ENCODE results near the gene ATP9A.
A peak's percentile ranks its signal among the peaks of the same experiment; 100 is the strongest.

ATP9A gene

DNA sequence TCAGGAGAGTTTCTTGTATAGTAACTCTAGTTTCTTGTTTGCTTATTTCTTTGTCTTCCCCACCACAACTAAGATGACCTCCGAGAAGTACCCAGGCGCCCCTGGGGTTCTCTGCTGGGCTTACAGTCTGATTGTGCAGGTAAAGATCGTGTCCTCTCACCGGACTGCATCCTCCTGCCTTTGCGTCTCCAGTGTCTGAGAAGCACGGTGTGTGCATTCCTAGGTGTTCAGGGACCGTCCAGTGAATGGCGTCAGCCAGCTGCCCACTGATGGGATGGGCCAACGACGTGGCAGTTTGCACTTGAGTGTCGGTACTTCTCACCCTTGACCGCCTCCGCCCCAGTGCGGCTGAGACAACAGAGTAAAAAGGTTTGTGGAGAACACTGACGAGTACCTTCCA lies 169.6 kb downstream of the ATP9A start:
- DNase-seq, result no peak
- in situ Hi-C loops (cut with HindIII; ENCODE audit: low pct_ligation_motif_present, low pct_unique_long_range_greater_than_20kb, low sequenced_read_pairs), result loop anchor here (25.0 kb wide), 1 partner anchor 211 kb away; no protein-coding TSS in a partner anchor

DNA sequence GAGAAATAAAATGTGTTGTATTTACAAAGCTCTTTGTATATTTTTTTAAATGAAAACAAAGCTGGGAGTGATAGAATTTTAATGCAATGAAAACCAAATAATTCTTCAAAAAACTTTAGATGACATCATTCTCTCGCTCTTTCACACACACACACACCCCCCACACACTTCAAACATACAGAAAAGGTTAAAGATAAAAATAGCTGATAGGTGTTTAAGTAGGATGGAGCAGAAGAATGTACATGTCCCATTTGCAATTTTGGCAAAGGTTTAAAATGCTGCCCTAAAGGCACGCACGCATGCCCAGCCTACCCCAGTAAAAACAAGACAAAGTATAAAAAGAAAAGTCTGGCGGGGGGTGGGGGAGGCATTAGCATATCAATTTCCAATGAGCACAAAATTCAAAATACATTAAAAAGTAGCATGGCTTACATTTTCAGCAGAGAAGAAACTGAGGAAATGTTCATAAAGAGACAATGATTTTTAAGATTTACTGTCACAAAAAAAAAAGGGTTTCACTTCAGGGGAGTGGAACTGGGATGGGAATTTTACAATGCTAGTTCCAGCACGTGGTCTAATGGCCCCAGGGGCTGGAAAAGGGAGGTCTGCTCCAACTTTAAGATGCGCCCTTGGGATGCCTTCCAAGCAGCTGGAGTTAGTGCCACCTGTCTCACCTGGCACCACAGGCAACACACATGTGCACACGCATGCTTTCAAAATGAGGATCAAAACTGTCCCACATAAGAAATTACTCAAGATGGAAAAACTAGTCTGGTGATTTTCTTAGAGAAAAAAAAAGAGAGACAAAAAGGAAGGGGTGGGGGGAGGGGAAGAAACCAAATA lies 170.6 kb downstream of the ATP9A start:
- no peak for DNase-seq
- in situ Hi-C loops (cut with HindIII; ENCODE audit: low pct_ligation_motif_present, low pct_unique_long_range_greater_than_20kb, low sequenced_read_pairs), result loop anchor here (25.0 kb wide), 1 partner anchor 210 kb away; no protein-coding TSS in a partner anchor

DNA sequence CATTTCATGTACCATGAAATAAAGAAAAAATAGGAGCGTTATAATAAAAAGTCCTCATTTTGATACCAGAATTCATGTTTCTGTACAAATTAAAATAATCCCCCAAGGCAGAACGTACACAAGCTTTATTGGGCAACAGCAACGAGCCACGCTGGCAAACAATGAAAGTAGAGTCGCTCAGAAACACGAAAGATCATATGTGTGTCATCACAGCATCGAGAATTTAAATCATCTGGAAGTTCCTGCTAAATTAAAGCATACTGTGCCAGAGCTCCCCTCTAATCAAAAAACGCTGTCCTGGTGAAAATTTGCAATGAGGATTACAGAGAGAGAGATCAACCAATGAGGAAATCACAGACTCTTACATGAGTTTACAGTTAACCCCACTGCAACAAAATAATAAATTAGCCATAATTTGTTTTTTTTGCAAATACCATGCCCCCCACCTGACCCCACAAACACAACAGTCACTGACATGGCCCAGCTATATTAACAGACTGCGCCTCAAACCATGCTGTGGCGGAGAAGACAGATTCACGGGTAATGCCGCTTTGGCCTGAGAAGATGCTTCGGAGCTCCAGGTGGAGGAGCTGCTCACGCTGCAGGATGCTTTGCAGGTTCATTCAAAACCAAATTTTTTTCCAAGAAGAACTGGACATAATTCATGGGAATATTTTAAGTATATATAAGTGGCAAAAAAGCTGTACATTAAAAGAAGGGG lies 171.4 kb downstream of the ATP9A start:
- in situ Hi-C loops (cut with HindIII; ENCODE audit: low pct_ligation_motif_present, low pct_unique_long_range_greater_than_20kb, low sequenced_read_pairs), result loop anchor here (25.0 kb wide), 1 partner anchor 210 kb away; no protein-coding TSS in a partner anchor
- DNase-seq, result no peak

DNA sequence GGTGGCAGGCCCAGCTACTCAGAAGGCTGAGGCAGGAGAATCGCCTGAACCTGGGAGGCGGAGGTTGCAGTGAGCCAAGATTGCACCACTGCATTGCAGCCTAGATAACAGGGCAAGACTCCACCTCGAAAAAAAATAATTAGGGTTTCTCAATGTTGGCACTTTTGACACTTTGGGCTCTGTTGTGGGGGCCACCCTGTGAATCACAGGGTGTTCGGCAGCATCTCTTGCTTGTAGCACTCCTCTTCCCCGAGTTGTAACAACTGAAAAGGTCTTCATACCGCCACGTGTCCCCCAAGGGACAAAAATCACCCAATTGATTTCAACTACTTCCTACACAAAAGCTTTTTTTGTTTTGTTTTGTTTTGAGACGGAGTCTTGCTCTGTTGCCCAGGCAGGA lies 172.4 kb downstream of the ATP9A start:
- in situ Hi-C loops (cut with HindIII; ENCODE audit: low pct_ligation_motif_present, low pct_unique_long_range_greater_than_20kb, low sequenced_read_pairs), result loop anchor here (25.0 kb wide), 1 partner anchor 208 kb away; no protein-coding TSS in a partner anchor
- no peak for DNase-seq

DNA sequence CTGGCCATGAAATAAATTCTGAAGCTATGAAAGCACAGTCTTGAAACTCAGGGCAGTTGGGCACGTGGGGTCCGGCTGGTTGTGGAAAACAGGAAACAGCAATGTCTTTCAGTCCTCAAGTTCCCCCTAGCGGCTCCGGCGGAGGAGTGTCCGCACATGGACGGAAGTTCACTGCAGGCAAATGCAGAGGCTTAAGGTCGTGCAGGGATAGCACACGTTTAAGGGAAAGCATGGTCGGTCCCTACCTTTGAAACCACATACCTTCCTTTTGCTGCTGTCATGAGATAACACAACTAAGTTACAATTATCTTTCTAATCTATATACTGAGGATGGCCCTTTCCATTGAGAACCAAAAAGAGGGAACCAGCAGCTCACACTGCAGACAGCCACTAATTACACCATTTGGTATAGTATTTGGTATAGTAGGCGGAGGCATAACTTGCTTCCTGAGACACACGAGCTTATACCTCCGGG lies 173.1 kb downstream of the ATP9A start:
- DNase-seq, result peak; percentile 79
- in situ Hi-C loops (cut with HindIII; ENCODE audit: low pct_ligation_motif_present, low pct_unique_long_range_greater_than_20kb, low sequenced_read_pairs), result loop anchor here (25.0 kb wide), 1 partner anchor 208 kb away; no protein-coding TSS in a partner anchor

DNA sequence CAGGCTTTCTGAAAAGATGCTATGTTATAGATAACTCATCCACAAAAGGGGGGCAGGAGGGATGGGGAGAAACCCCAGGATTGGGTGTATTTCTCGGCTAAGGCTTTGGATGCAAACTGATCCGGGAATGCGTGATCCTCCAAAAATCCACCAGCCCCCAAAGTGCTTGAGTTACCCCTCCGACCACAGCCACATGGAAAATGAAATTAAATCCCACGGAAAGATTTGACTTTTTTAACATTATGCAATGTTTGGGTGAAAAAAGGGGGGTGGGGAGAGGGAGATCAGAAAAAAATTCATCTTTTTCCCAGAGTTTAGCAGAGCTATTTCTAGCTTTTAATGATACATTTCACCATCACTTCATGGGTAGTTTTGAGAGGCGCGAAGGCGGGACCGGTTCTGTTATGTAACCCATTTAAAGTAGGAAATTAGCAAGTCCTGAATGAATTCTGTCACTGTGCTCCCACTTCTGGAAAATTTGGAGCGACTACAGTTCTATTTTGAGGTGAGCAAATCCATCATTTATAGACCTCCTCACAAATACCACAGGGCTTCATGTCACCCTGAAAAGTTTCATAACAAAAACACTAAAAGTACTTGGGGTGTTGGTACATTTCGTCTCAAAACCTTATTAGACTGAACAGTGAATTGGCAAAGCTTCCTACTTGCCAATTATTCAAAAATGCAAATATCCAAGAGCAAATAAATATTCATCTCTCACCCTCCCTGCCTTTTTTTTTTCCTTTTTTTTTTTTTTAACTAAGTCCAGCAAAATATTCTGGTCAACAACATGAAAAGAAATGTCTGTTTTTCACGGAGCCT lies 173.7 kb downstream of the ATP9A start:
- no peak for DNase-seq
- in situ Hi-C loops (cut with HindIII; ENCODE audit: low pct_ligation_motif_present, low pct_unique_long_range_greater_than_20kb, low sequenced_read_pairs), result loop anchor here (25.0 kb wide), 1 partner anchor 207 kb away; no protein-coding TSS in a partner anchor

DNA sequence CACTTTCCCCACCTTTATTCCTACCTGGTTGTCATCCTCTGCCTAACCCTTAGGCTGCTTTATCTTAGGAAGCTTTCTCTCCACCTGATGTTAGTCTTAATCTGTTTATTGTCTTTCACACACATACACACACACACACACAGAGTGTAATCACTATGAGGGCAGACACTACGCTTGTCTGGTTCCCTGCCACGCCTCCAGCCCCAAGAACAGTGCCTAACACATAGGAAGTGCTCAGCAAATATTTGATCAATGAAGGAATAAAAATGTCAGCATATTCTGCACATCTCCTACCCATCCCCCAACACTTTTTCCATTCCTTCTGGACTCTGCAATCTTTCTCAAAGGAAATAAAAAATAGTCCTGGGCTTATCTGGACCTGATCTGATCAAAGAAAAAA lies 174.6 kb downstream of the ATP9A start:
- in situ Hi-C loops (cut with HindIII; ENCODE audit: low pct_ligation_motif_present, low pct_unique_long_range_greater_than_20kb, low sequenced_read_pairs), result loop anchor here (25.0 kb wide), 1 partner anchor 206 kb away; no protein-coding TSS in a partner anchor

DNA sequence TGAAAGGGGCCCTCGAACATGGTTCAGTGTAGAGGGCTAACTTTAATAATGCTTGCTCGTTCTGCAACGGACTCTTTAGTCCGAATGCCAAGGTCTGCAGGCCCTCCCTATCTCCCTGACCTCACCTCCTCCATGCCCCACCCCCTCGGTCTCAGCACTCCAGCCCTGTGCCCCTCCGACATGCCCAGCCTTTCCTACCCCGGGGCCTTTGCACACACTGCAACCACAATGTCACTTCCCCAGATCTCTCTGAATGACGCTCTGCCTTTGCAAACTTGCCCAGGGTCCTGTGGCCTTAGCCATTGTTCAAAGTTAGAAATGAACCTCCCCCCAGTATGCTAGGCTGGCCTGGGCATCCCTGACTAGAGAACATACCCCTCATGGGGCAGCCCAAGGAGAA lies 175.6 kb downstream of the ATP9A start:
- no peak for DNase-seq
- in situ Hi-C loops (cut with HindIII; ENCODE audit: low pct_ligation_motif_present, low pct_unique_long_range_greater_than_20kb, low sequenced_read_pairs), result loop anchor here (25.0 kb wide), 1 partner anchor 205 kb away; no protein-coding TSS in a partner anchor

More for the DNA sequence above, 174.6 kb downstream of the ATP9A start:
- no peak for DNase-seq

DNA sequence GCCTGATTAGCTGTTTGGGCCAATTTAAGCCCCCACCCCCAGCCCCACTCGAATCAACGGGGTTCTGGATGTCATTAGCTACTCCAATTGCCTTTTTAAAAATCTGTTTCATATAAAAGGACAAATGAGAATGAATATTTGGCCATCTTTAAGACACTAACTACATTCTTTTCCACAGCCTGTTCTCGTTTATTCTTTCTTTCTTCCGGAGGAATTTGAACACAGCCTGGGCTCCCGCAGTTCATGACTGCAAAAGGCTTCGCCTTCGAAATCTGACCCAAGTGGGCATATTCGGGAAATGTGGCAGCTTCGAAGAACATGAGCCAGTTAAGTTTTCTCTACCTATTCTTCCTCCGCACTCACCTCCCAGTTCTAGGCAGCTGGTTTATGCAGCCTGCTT lies 176.3 kb downstream of the ATP9A start:
- no peak for DNase-seq
- in situ Hi-C loops (cut with HindIII; ENCODE audit: low pct_ligation_motif_present, low pct_unique_long_range_greater_than_20kb, low sequenced_read_pairs), result loop anchor here (25.0 kb wide), 1 partner anchor 205 kb away; no protein-coding TSS in a partner anchor

DNA sequence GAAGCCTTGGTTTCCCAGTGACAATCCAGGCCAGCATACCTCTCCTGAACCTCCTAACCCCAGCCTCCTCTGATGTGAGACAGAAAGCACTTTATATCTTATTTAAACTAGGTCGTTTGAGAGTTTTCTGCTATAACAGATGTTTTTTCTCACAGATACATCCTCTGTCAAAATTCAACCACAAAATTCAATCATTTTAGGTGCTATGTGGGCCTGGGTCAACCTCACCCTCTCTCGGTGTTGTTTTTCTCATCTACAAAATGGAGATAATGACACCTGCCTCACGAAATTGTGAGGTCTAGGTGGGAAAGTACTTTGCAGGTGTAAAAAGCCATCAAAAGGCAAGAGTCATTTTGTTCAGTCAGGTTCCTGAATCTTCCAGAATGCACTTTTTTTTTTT lies 179.4 kb downstream of the ATP9A start:
- in situ Hi-C loops (cut with HindIII; ENCODE audit: low pct_ligation_motif_present, low pct_unique_long_range_greater_than_20kb, low sequenced_read_pairs), result loop anchor here (25.0 kb wide), 1 partner anchor 201 kb away; no protein-coding TSS in a partner anchor
- DNase-seq, result no peak

DNA sequence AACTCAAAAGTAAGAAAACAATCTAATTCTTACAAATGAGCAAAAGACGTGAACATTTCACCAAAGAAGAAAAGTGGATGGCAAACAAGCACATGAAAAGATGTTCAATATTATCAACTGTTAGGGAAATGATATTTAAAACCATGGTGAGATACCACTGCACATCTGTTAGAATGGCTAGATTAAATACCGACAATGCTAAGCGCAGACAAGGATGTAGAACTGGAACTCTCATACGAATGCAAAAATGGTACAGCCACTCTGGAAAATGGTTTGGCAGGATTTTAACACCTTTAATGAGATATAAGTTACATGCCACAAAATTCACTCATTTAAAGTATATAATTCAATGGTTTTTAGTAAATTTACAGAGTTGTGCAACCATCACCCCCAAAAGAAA lies 181.0 kb downstream of the ATP9A start:
- no peak for DNase-seq
- in situ Hi-C loops (cut with HindIII; ENCODE audit: low pct_ligation_motif_present, low pct_unique_long_range_greater_than_20kb, low sequenced_read_pairs), result loop anchor here (25.0 kb wide), 1 partner anchor 200 kb away; no protein-coding TSS in a partner anchor

DNA sequence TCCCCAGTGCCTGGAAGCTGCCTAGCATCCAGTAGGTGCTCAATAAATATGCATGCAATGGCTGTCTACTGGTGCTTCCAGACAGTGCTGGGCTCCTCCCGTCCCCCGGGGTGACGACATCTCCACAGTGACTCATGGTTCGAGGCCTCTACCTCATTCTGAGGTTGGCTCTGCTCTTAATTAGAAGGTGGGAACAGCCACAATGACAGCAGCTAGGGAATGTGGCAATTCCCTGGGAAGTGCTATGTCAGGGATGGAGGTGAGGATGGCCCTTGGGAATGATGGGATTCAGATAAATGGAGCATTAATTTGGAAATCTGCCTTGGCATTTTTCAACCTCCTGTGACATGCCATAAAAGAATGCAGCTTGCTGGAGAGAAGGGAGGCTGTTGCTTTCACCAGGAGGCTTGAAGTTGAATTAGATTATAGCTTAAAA lies 182.2 kb downstream of the ATP9A start:
- DNase-seq, result peak; percentile 25

DNA sequence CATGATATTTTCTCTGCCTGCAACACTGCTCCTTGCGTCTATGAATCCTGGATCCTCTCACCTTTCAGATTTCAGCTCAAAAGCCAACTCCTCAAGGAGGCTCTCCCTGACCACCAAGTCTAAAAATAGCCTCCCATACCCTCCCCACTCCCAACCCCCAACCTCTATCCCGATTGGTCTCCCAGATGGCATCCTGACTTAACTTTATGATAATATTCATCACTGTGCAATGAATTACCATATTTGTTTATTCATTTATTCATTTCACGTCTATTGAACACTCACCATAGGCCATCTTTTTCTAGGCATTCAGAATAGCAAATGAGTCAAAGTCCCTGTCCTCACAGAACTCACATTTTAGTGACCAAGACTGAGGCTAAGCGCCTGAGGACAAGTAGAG lies 183.0 kb downstream of the ATP9A start:
- DNase-seq, result no peak
- in situ Hi-C loops (cut with HindIII; ENCODE audit: low pct_ligation_motif_present, low pct_unique_long_range_greater_than_20kb, low sequenced_read_pairs), result loop anchor here (25.0 kb wide), 1 partner anchor 198 kb away; no protein-coding TSS in a partner anchor

More for the DNA sequence above, 182.2 kb downstream of the ATP9A start:
- in situ Hi-C loops (cut with HindIII; ENCODE audit: low pct_ligation_motif_present, low pct_unique_long_range_greater_than_20kb, low sequenced_read_pairs), result loop anchor here (25.0 kb wide), 1 partner anchor 199 kb away; no protein-coding TSS in a partner anchor

DNA sequence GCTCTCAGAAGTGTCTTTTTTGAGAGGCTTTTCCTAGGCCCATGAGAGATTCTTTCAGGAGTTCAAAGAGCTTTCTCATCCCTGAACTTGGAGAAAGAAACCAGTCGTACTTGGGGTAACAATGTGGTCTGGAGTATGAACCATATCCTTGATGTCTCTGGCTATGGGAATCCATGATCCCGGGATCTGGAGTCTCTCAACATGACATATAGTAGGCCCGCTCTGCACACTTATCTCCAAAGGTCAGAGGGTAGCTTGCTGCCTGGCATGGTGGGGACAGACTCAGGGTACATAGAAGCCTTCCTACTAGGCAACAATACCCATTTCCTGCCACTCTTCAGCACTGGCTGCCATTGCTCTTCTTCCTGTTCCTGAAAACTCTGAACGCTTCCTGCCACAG lies 183.5 kb downstream of the ATP9A start:
- in situ Hi-C loops (cut with HindIII; ENCODE audit: low pct_ligation_motif_present, low pct_unique_long_range_greater_than_20kb, low sequenced_read_pairs), result loop anchor here (25.0 kb wide), 1 partner anchor 197 kb away; no protein-coding TSS in a partner anchor
- DNase-seq, result no peak

DNA sequence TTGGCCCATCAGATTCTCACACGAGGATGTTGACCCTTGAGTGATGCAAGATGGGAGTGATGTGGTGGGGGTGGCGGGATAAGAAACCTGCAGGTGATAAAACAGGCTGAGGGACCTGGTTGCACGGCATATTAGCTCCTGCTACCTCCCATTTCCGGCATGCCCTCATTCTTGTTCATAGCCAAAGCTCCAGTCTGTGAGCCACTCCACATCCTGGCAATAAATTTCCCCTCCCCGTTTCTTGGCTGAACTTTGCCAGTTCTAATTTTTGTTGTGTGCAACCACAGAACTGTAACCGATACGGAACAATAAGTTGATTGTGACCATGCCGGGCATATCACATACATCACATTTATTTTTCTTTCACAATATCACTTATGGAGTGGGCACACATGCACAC lies 184.1 kb downstream of the ATP9A start:
- DNase-seq, result no peak
- in situ Hi-C loops (cut with HindIII; ENCODE audit: low pct_ligation_motif_present, low pct_unique_long_range_greater_than_20kb, low sequenced_read_pairs), result loop anchor here (25.0 kb wide), 1 partner anchor 197 kb away; no protein-coding TSS in a partner anchor

DNA sequence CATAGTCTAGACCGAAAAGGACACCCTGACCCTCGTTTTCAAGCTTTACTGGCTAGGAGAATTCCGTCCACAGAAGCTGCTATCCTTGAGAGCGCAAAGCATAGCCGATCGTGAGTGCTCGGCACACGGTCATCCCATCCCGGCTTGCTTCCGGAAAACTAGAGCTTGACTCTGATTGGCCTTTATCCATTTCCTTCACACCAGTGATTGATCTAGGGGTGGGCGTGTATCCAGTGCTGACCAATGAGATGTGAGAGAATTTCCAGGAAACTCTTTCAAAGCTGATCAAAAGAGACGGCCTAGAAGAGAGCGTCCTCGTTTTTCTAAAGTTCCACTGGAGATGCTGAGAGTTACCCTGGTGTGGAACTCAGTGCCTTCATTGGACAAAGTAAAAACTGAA lies 184.7 kb downstream of the ATP9A start:
- DNase-seq, result no peak
- in situ Hi-C loops (cut with HindIII; ENCODE audit: low pct_ligation_motif_present, low pct_unique_long_range_greater_than_20kb, low sequenced_read_pairs), result loop anchor here (25.0 kb wide), 1 partner anchor 196 kb away; no protein-coding TSS in a partner anchor

DNA sequence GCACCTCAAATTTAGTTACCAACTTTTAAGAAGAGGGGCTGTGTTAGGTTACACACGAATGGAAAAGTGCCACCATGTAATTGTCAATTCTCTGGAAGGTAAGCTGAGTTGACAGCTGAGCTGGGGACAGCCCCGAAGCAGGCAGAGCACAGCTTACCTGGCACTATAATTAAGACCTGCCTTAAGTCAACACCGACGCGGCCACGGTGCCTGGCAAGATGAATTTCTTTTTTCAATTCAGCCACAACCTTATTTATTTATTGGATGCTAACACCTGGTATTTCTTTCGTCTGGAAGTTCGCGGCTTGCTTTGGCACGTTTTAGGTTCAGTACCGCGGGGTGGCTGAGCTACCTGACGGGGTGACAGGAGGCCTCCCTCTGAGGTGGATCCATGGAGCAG lies 185.1 kb downstream of the ATP9A start:
- in situ Hi-C loops (cut with HindIII; ENCODE audit: low pct_ligation_motif_present, low pct_unique_long_range_greater_than_20kb, low sequenced_read_pairs), result loop anchor here (25.0 kb wide), 1 partner anchor 196 kb away; no protein-coding TSS in a partner anchor
- DNase-seq, result no peak

DNA sequence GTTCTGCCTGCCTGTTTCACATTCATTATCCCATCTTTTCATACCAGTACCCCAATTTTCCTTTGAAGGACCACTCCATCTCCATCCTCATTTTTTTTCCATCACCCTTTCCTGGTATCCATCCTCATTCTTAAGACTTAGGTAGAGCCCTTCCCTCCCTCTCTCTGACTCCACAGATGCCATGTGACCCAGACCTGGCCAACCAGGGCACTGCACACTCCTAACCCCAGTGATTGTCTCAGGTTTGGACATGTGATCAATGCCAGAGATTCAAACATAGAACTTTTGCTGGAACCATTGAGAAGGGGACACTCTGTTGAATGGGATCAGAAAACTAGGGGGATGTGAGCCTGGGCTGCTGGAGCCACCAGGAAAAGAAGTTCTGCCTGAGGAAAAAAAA lies 186.6 kb downstream of the ATP9A start:
- in situ Hi-C loops (cut with HindIII; ENCODE audit: low pct_ligation_motif_present, low pct_unique_long_range_greater_than_20kb, low sequenced_read_pairs), result loop anchor here (25.0 kb wide), 1 partner anchor 194 kb away; no protein-coding TSS in a partner anchor
- DNase-seq, result no peak

Measured in ACHN (cell line).